Right lobe of liver (tissue), 4 donors: Measurements from ENCODE around the gene KIF4A.

ENCODE experiments used
- CTCF ChIP-seq, 4 donors: fragments of 200-600 bp in 3 of 4; fragments of 450-650 bp in 1 of 4; IDR thresholded peaks; one replicate each; pipeline versions ENCODE4 v1.5.1 to v1.8.0; 2016 to 2022; ENCODE audit warnings: antibody characterized with exemption in 4 of 4, mild to moderate bottlenecking in 2 of 4
- POLR2A ChIP-seq: fragments of 450-650 bp; IDR thresholded peaks from one replicate; pipeline ENCODE4 v1.6.1; 2017; ENCODE audit warnings: antibody characterized with exemption, mild to moderate bottlenecking
- donor health status: DM: no; HTN: no; CAD: no.
- donor health status: DM: no; HTN: no; CAD: no.
- donor health status: DM: no; HTN: yes; CAD: no.

DNA sequence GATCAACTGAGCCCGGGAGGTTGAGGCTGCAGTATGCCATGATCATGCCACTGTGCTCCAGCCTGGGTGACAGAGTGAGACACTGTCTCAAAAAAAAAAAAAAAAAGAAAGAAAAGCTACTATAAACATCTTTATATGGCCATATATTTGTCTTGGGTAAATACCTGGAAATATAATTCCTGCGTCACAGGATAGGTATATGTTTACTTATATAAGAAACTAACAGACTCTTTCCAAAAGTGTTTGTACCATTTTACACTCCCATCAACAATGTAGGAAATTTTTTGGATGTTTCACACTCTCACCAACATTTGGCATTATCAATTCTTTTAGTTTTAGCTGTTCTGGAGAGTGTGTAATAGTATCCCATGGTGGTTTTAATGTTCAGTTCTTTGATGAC is 42.7 kb upstream of the KIF4A start:
- no peak for TF ChIP-seq POLR2A
- no peak for TF ChIP-seq CTCF (IDR thresholded peaks at IDR 0.05)
